C4-2B (cell line): ENCODE data around the gene TK2.

Experiments
- H3K27ac ChIP-seq: fragments of 450-650 bp; 2 replicates; pipeline ENCODE4 v1.5.1; 2017
- ZFX ChIP-seq: fragments of 450-650 bp; IDR thresholded peaks from 2 replicates; pipeline ENCODE4 v1.6.1; 2017
- TF ChIP-seq, protein P1 (sequence below): fragments of 450-650 bp; conservative IDR thresholded peaks from 2 replicates; pipeline ENCODE4 v1.5.1; 2017; ENCODE audit warnings: mild to moderate bottlenecking

Gene TK2

DNA sequence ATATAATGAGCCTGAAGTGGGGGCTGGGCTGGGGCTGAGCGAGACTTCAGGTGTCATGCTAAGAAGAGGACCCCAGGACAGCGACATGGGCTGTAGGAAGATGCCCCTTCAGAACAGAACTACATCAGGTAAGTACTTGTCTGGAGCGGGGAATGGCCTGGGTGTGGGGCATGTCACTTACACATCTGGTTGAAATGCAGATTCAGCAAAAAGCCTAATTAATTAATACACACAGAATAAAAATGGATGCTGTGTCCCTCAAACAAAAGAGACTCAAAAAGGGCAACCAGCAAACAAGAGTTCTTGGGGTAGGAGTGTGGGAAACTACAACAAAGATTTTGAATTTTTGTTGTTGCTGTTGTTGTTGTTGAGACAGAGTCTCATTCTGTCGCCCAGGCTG lies 41.1 kb upstream of the TK2 start:
- TF ChIP-seq, protein P1, sequence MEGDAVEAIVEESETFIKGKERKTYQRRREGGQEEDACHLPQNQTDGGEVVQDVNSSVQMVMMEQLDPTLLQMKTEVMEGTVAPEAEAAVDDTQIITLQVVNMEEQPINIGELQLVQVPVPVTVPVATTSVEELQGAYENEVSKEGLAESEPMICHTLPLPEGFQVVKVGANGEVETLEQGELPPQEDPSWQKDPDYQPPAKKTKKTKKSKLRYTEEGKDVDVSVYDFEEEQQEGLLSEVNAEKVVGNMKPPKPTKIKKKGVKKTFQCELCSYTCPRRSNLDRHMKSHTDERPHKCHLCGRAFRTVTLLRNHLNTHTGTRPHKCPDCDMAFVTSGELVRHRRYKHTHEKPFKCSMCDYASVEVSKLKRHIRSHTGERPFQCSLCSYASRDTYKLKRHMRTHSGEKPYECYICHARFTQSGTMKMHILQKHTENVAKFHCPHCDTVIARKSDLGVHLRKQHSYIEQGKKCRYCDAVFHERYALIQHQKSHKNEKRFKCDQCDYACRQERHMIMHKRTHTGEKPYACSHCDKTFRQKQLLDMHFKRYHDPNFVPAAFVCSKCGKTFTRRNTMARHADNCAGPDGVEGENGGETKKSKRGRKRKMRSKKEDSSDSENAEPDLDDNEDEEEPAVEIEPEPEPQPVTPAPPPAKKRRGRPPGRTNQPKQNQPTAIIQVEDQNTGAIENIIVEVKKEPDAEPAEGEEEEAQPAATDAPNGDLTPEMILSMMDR = no peak
- no peak for TF ChIP-seq ZFX

DNA sequence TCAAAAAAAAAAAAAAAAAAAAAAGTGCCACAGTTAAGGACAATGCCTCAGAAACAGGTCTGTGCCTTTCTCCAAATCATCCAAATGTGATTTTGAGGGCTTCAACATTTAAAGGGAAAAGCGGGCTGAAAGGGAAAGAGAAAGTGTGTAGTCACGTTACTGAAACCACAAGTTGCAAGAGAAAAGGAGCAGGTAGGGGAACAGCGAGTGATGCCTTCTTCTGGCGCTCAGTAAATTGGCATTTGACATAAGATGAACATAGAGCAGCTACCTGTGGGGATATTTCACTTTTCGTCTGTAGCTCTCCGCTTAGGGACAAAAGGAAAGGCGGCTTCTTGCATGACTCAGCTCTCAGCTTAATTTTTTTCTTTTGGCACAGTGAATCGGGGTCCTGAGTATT lies 40.4 kb upstream of the TK2 start:
- no peak for TF ChIP-seq ZFX
- TF ChIP-seq, protein P1 = no peak
- H3K27ac ChIP-seq = no peak overlapping the region

More for the DNA sequence above, 41.1 kb upstream of the TK2 start:
- no peak overlapping the region for H3K27ac ChIP-seq

DNA sequence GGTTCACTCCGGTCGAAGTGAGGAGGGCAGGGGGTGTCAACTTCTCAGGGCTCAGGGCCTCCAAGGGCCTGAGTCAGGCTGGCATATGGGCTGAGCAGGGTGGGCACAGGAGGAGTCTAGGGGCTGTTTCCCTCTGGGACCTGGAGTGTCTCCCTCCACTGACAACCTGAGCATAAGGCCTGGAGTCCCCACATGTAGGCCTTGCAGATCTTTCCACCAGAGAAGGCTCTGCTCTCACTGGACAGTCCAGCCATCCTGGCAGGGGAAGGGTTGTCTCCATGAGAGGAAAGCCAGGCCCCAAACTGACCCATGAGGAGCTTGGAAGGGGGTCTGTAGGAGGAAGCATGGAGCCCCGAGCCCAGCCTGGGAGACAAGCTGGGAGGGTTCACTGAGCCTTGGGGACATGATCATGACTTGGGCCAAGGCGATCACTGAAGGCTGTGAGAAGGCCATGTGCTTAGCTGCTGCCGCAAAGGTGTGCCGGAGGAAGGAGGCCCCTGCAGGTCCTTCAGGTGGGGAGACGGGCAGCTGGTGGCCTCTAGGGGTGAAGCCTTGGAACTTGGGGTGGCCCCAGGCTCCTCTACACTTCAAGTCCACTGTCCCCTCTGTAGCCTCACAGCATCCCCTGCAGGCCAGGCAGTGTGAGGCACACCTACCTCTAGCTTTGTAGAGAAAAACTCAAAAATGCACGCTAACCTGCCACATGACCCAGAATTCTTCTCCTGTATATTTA lies 39.2 kb upstream of the TK2 start:
- TF ChIP-seq ZFX = no peak
- TF ChIP-seq, protein P1 = no peak; the same call in 1 of the 2 replicates
- H3K27ac ChIP-seq = no peak overlapping the region

DNA sequence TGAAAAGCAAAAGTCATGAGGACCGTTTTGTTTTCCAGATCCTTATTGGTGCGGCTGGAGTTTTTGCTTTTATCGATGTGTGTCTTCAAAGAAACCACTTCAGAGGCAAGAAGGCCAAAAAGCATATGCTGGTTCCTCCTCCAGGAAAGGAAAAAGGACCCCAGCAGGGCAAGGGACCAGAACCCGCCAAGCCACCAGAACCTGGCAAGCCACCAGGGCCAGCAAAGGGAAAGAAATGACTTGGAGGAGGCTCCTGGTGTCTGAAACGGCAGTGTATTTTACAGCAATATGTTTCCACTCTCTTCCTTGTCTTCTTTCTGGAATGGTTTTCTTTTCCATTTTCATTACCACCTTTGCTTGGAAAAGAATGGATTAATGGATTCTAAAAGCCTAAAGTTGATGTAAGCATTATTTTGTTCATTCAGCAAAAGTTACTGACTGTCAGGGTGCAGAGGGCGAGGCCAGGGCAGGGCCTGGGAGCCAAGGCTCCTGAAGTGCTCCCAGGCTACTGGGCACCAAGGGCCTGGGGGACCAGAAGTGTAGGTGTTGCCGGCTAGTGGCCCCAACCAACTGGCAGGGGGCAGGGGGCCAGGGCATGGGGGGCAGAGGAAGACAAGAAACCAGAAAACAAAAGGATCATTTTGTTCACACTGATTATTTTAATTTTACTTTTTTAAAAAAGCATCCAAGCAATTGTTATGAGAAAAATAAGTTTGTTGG lies 38.1 kb upstream of the TK2 start:
- H3K27ac ChIP-seq = no peak overlapping the region
- TF ChIP-seq ZFX = no peak
- TF ChIP-seq, protein P1 = no peak

DNA sequence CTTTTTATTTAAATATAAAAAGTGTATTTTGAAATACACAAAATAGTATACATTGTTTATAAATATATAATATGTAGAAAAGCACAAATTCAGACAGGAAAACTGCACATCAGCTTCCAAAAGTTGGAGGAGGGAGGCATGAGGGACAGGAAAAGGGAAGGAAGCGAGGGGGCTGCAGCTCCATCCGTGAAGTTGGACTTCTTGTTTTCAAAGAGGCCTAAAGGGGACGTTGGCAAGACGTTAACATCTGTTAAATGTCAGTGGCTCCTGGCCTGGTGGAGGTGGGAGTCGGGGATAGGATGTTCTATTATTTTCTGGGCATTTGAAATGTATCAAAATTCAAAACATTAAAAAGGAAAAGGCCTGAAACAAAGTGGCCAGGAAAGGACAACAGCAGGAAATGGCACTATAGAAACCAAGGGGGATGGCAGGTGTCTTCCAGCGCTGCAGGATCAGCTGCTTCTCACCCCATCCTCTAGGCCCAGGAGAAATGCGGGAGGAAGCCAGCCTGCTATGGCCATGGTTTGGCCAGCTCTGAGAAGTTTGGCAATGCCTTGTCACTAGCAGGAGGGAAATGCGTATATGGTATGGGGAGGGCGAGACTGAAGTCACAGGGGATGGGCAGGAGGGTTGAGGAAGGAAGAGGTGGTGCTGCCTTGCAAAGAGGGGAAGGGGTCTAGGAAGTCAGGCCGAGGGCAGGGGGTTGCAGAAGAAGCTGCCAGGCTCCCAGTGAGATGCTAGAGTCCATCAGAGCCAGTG lies 35.7 kb upstream of the TK2 start:
- no peak for TF ChIP-seq ZFX
- TF ChIP-seq, protein P1 = no peak
- H3K27ac ChIP-seq = no peak overlapping the region

DNA sequence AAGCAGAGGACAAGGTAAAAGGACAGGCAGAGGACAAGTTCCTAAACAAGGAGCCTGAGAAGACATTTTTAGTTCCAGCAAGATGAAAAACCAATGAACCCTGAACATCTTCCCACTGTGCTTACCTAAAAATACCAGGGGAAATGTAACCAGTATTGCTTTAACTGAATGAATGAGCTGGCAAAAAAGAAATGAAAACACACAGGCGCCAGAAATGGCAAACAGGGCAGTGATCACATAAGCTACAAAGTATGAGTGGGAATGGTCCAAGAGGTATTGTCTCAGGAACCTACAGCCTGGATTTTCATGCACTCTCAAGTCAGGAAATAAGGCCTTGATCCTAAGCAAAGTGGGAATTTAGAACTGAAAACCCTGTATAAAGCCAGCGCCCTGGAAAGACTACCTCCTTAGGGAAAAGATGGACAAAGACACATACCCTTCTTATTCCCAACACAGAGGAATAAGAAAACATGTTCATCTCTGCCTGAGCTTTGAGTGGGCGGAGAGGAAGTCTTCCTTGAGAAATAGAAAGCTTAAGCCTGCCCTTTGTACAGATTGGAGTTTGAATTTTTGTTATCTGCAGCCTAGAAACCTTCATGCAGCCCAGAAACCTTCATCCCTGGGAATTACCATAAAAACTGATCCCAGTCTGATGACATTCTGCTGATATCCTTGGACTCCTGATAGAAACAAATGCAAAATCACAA lies 31.5 kb upstream of the TK2 start:
- TF ChIP-seq, protein P1 = no peak
- no peak for TF ChIP-seq ZFX
- no peak overlapping the region; the same call in 1 of the 2 replicates for H3K27ac ChIP-seq
